Calu3 (cell line): ENCODE results near the gene L3MBTL3. TPM values are rescaled to one million over a fixed set of nuclear protein-coding genes. Genes with fewer than 3 reads are reported as not detected.

ENCODE experiments used
- Bru-seq: library from RNA; stranded (reverse); fragments of 400-500 nt; gene quantifications from one replicate; lab custom pipeline; 2021; lab: Mats Ljungman, UMichigan
- BruChase-seq, 2 experiments: library from RNA; stranded (reverse); fragments of 400-500 nt; gene quantifications; one replicate each; lab custom pipeline; 2021; lab: Mats Ljungman, UMichigan
- BruUV-seq: library from RNA; stranded (reverse); fragments of 400-500 nt; replicated peaks from 2 replicates; lab custom pipeline; 2021; lab: Mats Ljungman, UMichigan
- CTCF ChIA-PET: fragments of 300-600 bp; sonication (Branson Sonifier 250); formaldehyde crosslinking; loops from one replicate; lab custom pipeline; 2022; ENCODE audit warnings: antibody characterized with exemption; lab: Charles Lee
- DNase-seq: peaks from one replicate; pipeline ENCODE4 v3.0.0; 2022
- H3K27ac Mint-ChIP-seq: one replicate; pipeline ENCODE4 v1.8.0; 2022; ENCODE audit warnings: mixed read lengths; ENCODE audit not compliant: unreplicated experiment
- H3K27me3 Mint-ChIP-seq: one replicate; pipeline ENCODE4 v1.8.0; 2022; ENCODE audit warnings: mixed read lengths; ENCODE audit not compliant: unreplicated experiment
- H3K36me3 Mint-ChIP-seq: one replicate; pipeline ENCODE4 v1.8.0; 2022; ENCODE audit warnings: mild to moderate bottlenecking, moderate library complexity, mixed read lengths; ENCODE audit not compliant: insufficient read depth, unreplicated experiment
- H3K4me1 Mint-ChIP-seq: one replicate; pipeline ENCODE4 v1.8.0; 2022; ENCODE audit warnings: mild to moderate bottlenecking, low read depth, mixed read lengths; ENCODE audit not compliant: unreplicated experiment
- H3K4me3 Mint-ChIP-seq: one replicate; pipeline ENCODE4 v1.8.0; 2022; ENCODE audit warnings: mild to moderate bottlenecking, low read depth, moderate library complexity, mixed read lengths; ENCODE audit not compliant: unreplicated experiment
- H3K9me3 Mint-ChIP-seq: one replicate; pipeline ENCODE4 v1.8.0; 2022; ENCODE audit warnings: low read depth, mixed read lengths; ENCODE audit not compliant: unreplicated experiment
- intact Hi-C: fragments of 100-400 bp; cut with micrococcal nuclease; formaldehyde crosslinking; loops from one replicate; pipeline ENCODE4 v1.10.0; 2022; ENCODE audit not compliant: unreplicated experiment
- long read RNA-seq: library from polyadenylated mRNA; stranded (forward); transcript quantifications from one replicate; pipeline ENCODE4 v2.0.0, GENCODE V29; 2022
- total RNA-seq: library from RNA; stranded (reverse); gene quantifications from 2 replicates; pipeline ENCODE4 v1.2.3, GENCODE V29; 2022
- TF ChIP-seq, protein P1 (sequence below): fragments of 200-600 bp; IDR thresholded peaks from one replicate; pipeline ENCODE4 v1.8.0; 2022; ENCODE audit warnings: antibody characterized with exemption; ENCODE audit not compliant: unreplicated experiment

L3MBTL3 gene
- total RNA-seq (9.6 and 13.4 TPM in 2 replicates), Bru-seq, nascent RNA (percentile 54 among the genes with signal in this experiment), BruChase-seq, experiment 1, labeled RNA remaining after a 6-hour chase (percentile 39 among the genes with signal in this experiment), BruChase-seq, experiment 2, labeled RNA remaining after a 2-hour chase (percentile 41 among the genes with signal in this experiment)
- long read RNA-seq, full-length matches to known transcripts: 5 of 10 reads
- long read RNA-seq, partial matches to known transcripts: 5 of 10 reads
- long read RNA-seq, other reads (novel, unspliced or antisense): 0 of 10 reads

GRCh38 chr6:130018292-130018743, at the start of gene L3MBTL3:
Gene L3MBTL3 (plus strand): TSS chr6:130018581. CDS start chr6:130042700, 24,119 bp downstream.
- no peaks in the 10 kb centered on the region for H3K4me1 Mint-ChIP-seq
- BruUV-seq: no TSS peak
- H3K36me3 Mint-ChIP-seq: peaks cover 24% of the 10 kb centered on the region
- CTCF ChIA-PET: no interaction called here
- H3K9me3 Mint-ChIP-seq: no peaks in the 10 kb centered on the region
- intact Hi-C loops: loop anchor here (1.0 kb wide), 1 partner anchor 267 kb away; no protein-coding TSS in a partner anchor
- TF ChIP-seq, protein P1, sequence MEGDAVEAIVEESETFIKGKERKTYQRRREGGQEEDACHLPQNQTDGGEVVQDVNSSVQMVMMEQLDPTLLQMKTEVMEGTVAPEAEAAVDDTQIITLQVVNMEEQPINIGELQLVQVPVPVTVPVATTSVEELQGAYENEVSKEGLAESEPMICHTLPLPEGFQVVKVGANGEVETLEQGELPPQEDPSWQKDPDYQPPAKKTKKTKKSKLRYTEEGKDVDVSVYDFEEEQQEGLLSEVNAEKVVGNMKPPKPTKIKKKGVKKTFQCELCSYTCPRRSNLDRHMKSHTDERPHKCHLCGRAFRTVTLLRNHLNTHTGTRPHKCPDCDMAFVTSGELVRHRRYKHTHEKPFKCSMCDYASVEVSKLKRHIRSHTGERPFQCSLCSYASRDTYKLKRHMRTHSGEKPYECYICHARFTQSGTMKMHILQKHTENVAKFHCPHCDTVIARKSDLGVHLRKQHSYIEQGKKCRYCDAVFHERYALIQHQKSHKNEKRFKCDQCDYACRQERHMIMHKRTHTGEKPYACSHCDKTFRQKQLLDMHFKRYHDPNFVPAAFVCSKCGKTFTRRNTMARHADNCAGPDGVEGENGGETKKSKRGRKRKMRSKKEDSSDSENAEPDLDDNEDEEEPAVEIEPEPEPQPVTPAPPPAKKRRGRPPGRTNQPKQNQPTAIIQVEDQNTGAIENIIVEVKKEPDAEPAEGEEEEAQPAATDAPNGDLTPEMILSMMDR: no peak
- peak; percentile 84 for DNase-seq
- peak within 1 kb of the TSS; percentile 90 for H3K4me3 Mint-ChIP-seq
- peak within 1 kb of the TSS; percentile 90 for H3K27ac Mint-ChIP-seq
- H3K27me3 Mint-ChIP-seq: no peaks in the 10 kb centered on the region

DNA sequence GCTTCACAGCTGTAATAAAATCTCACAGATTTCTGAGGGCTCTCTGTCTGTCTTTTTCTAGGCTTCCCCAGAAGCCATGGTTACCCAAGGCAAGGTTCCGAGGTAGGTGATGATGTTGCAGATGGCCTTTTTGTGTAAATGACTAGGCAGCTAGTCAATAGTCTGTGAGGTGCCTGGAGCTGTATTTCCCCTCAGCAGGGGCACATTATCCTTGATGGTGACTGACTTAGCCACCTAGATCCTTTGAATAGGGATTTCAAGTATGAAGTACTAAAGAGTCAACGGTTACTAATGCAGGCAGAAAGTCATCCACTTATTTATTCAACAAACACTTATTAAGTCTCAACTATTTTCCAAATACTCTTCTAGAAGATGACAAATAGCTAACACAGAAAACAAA, 49.3 kb upstream of the L3MBTL3 start:
- H3K9me3 Mint-ChIP-seq: no peaks in the 10 kb centered on the region
- peaks cover 27% of the 10 kb centered on the region for H3K27me3 Mint-ChIP-seq
- DNase-seq: no peak
- TF ChIP-seq, protein P1: no peak
- H3K27ac Mint-ChIP-seq: no peak overlapping the region
- CTCF ChIA-PET: interaction anchor here (0.6 kb wide), 1 partner anchor 223 kb away, joined by 3 read pairs; no protein-coding TSS in a partner anchor
- H3K4me3 Mint-ChIP-seq: no peak overlapping the region
- no TSS peak for BruUV-seq
- no peaks in the 10 kb centered on the region for H3K36me3 Mint-ChIP-seq
- intact Hi-C loops: no loop called here
- H3K4me1 Mint-ChIP-seq: no peaks in the 10 kb centered on the region

DNA sequence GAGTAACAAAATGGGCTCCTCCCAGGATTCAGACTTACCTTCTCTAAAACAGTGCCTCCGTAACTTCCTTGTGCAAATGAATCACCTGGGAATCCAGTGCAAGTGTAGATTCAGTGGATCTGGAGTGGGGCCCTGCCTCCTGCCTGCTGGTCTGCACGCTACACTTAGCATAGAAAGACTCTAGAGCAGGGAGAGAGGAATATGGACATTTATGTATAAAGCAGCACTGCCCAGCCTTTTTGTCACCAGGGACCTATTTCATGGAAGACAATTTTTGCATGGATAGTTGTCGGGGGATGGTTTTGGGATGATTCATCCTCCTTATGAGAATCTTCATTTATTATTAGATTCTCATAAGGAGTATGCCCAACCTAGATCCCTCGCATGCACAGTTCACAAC, 42.3 kb upstream of the L3MBTL3 start:
- CTCF ChIA-PET: no interaction called here
- intact Hi-C loops: no loop called here
- H3K27me3 Mint-ChIP-seq: peaks cover 13% of the 10 kb centered on the region
- no peaks in the 10 kb centered on the region for H3K36me3 Mint-ChIP-seq
- no peaks in the 10 kb centered on the region for H3K4me1 Mint-ChIP-seq
- no peaks in the 10 kb centered on the region for H3K9me3 Mint-ChIP-seq
- BruUV-seq: no TSS peak
- no peak for DNase-seq
- H3K27ac Mint-ChIP-seq: no peak overlapping the region
- TF ChIP-seq, protein P1: no peak
- H3K4me3 Mint-ChIP-seq: no peak overlapping the region

GRCh38 chr6:129978148-129978916, 40.0 kb upstream of the L3MBTL3 start:
- Mint-ChIP-seq H3K36me3 (no peaks in the 10 kb centered on the region), H3K27ac (no peak overlapping the region), H3K9me3 (no peaks in the 10 kb centered on the region), H3K4me3 (no peak overlapping the region), H3K4me1 (no peaks in the 10 kb centered on the region), H3K27me3 (no peaks in the 10 kb centered on the region)
- no peak for DNase-seq
- TF ChIP-seq, protein P1: no peak
- CTCF ChIA-PET: no interaction called here
- BruUV-seq: no TSS peak
- intact Hi-C loops: no loop called here
